DOHH2 (cell line): ENCODE data around the gene DPP6.

Experiments
- H3F3A ChIP-seq: fragments of 200-600 bp; sonication (generic), shearing (Covaris generic); 2 replicates; pipeline ENCODE4 v1.6.0; 2016; ENCODE audit warnings: antibody characterized with exemption, mild to moderate bottlenecking; ENCODE audit not compliant: control insufficient read depth, insufficient read depth
- H3K27ac ChIP-seq: fragments of 200-600 bp; sonication (generic); 2 replicates; pipeline ENCODE4 v1.5.1; 2014; ENCODE audit warnings: low read depth, mild to moderate bottlenecking, low read length, moderate library complexity
- H3K27me3 ChIP-seq: fragments of 200-600 bp; sonication (generic); 2 replicates; pipeline ENCODE4 v1.6.1; 2014; ENCODE audit warnings: mild to moderate bottlenecking, low read length, mixed read lengths; ENCODE audit not compliant: control insufficient read depth
- H3K36me3 ChIP-seq: fragments of 200-600 bp; sonication (generic); 2 replicates; pipeline ENCODE4 v1.6.1; 2014; ENCODE audit warnings: mild to moderate bottlenecking, low read length, moderate library complexity, mixed read lengths; ENCODE audit not compliant: control insufficient read depth
- H3K4me1 ChIP-seq: fragments of 200-600 bp; sonication (generic); 2 replicates; pipeline ENCODE4 v1.6.1; 2014; ENCODE audit warnings: mild to moderate bottlenecking, low read length, mixed read lengths; ENCODE audit not compliant: control insufficient read depth
- H3K4me2 ChIP-seq: fragments of 200-600 bp; sonication (generic); 2 replicates; pipeline ENCODE4 v1.6.0; 2014; ENCODE audit warnings: mild to moderate bottlenecking, low read length, moderate library complexity
- H3K4me3 ChIP-seq: fragments of 200-600 bp; sonication (generic); 2 replicates; pipeline ENCODE4 v1.5.1; 2014; ENCODE audit warnings: mild to moderate bottlenecking, low read length, mixed read lengths
- H3K79me2 ChIP-seq: fragments of 200-600 bp; sonication (generic); 2 replicates; pipeline ENCODE4 v1.6.1; 2014; ENCODE audit warnings: mild to moderate bottlenecking, low read length, mixed read lengths; ENCODE audit not compliant: control insufficient read depth
- H3K9me2 ChIP-seq: fragments of 200-600 bp; sonication (generic); replicated peaks from 2 replicates; pipeline ENCODE4 v1.6.1; 2014; ENCODE audit warnings: mild to moderate bottlenecking, low read length, mixed read lengths; ENCODE audit not compliant: control insufficient read depth
- H3K9me3 ChIP-seq: fragments of 200-600 bp; sonication (generic); 2 replicates; pipeline ENCODE4 v1.6.1; 2014; ENCODE audit warnings: antibody characterized with exemption, low read length, mixed read lengths; ENCODE audit not compliant: control insufficient read depth, insufficient read depth
- H4K20me1 ChIP-seq: fragments of 200-600 bp; sonication (generic); 2 replicates; pipeline ENCODE4 v1.6.0; 2014; ENCODE audit warnings: low read depth, mild to moderate bottlenecking, antibody characterized with exemption, low read length, moderate library complexity; ENCODE audit not compliant: control insufficient read depth, insufficient read depth
- CTCF ChIP-seq: fragments of 200-600 bp; sonication (generic); IDR thresholded peaks from one replicate; pipeline ENCODE4 v1.5.1; 2014; ENCODE audit warnings: antibody characterized with exemption, mild to moderate bottlenecking, low read depth, low read length; ENCODE audit not compliant: poor library complexity, severe bottlenecking
- EZH2phosphoT487 ChIP-seq: fragments of 200-600 bp; sonication (generic); IDR thresholded peaks from 2 replicates; pipeline ENCODE4 v1.6.1; 2017; ENCODE audit warnings: borderline replicate concordance, mild to moderate bottlenecking, antibody characterized with exemption, low read length, moderate library complexity, mixed read lengths

Gene DPP6

GRCh38 chr7:154437234-154437633, 385.0 kb downstream of the DPP6 start:
- no peaks in the 10 kb centered on the region for H3K79me2 ChIP-seq
- H3K4me3 ChIP-seq = no peak overlapping the region
- H4K20me1 ChIP-seq = no peaks in the 10 kb centered on the region
- no peaks in the 10 kb centered on the region for H3K36me3 ChIP-seq
- no peak overlapping the region for H3K4me2 ChIP-seq
- H3F3A ChIP-seq = no peaks in the 10 kb centered on the region
- H3K9me2 ChIP-seq = no peaks in the 10 kb centered on the region
- H3K27me3 ChIP-seq = no peaks in the 10 kb centered on the region
- no peaks in the 10 kb centered on the region for H3K4me1 ChIP-seq
- TF ChIP-seq EZH2phosphoT487 (no peak), CTCF (no peak)
- H3K27ac ChIP-seq = no peak overlapping the region
- H3K9me3 ChIP-seq = 0 out of 2 replicates have a peak, but pooled peaks cover 3% of the 10 kb centered on the region

GRCh38 chr7:154438571-154439367, 386.6 kb downstream of the DPP6 start:
- Histone ChIP-seq H3F3A (no peaks in the 10 kb centered on the region), H3K4me1 (no peaks in the 10 kb centered on the region)
- TF ChIP-seq CTCF (no peak), EZH2phosphoT487 (no peak)

GRCh38 chr7:154440058-154440457, 387.9 kb downstream of the DPP6 start:
- no peaks in the 10 kb centered on the region for H3K4me1 ChIP-seq
- H3K79me2 ChIP-seq = no peaks in the 10 kb centered on the region
- H3K27me3 ChIP-seq = no peaks in the 10 kb centered on the region
- H3F3A ChIP-seq = no peaks in the 10 kb centered on the region
- H4K20me1 ChIP-seq = no peaks in the 10 kb centered on the region
- no peaks in the 10 kb centered on the region for H3K36me3 ChIP-seq
- H3K9me2 ChIP-seq = no peaks in the 10 kb centered on the region
- TF ChIP-seq EZH2phosphoT487 (no peak), CTCF (no peak)
- H3K4me3 ChIP-seq = no peak overlapping the region
- H3K9me3 ChIP-seq = peaks cover 3% of the 10 kb centered on the region; the same call in 1 of the 2 replicates
- H3K27ac ChIP-seq = no peak overlapping the region
- no peak overlapping the region for H3K4me2 ChIP-seq

More at GRCh38 chr7:154438571-154439367, 386.6 kb downstream of the DPP6 start:
- no peaks in the 10 kb centered on the region for H4K20me1 ChIP-seq
- no peaks in the 10 kb centered on the region for H3K79me2 ChIP-seq
- H3K27me3 ChIP-seq = no peaks in the 10 kb centered on the region
- peaks cover 3% of the 10 kb centered on the region; the same call in 1 of the 2 replicates for H3K9me3 ChIP-seq
- no peaks in the 10 kb centered on the region for H3K9me2 ChIP-seq
- no peak overlapping the region for H3K27ac ChIP-seq
- no peak overlapping the region for H3K4me3 ChIP-seq
- no peak overlapping the region for H3K4me2 ChIP-seq
- H3K36me3 ChIP-seq = no peaks in the 10 kb centered on the region
